Hair follicle dermal papilla cell (primary cell): ENCODE results near the gene RAB11FIP2. TPM values are rescaled to one million over a fixed set of nuclear protein-coding genes. Genes with fewer than 3 reads are reported as not detected.

Experiments used
- total RNA-seq: library from RNA; depleted of rRNA; stranded (reverse); fragments of >200 nt; gene quantifications from 2 replicates; pipeline ENCODE4 v1.2.3, GENCODE V29; 2012

RAB11FIP2 gene, protein sequence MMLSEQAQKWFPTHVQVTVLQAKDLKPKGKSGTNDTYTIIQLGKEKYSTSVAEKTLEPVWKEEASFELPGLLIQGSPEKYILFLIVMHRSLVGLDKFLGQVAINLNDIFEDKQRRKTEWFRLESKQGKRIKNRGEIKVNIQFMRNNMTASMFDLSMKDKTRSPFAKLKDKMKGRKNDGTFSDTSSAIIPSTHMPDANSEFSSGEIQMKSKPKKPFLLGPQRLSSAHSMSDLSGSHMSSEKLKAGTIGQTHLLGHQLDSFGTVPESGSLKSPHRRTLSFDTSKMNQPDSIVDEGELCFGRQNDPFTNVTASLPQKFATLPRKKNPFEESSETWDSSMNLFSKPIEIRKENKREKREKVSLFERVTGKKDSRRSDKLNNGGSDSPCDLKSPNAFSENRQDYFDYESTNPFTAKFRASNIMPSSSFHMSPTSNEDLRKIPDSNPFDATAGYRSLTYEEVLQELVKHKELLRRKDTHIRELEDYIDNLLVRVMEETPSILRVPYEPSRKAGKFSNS
- 33.3 and 45.8 TPM in 2 replicates for total RNA-seq

DNA sequence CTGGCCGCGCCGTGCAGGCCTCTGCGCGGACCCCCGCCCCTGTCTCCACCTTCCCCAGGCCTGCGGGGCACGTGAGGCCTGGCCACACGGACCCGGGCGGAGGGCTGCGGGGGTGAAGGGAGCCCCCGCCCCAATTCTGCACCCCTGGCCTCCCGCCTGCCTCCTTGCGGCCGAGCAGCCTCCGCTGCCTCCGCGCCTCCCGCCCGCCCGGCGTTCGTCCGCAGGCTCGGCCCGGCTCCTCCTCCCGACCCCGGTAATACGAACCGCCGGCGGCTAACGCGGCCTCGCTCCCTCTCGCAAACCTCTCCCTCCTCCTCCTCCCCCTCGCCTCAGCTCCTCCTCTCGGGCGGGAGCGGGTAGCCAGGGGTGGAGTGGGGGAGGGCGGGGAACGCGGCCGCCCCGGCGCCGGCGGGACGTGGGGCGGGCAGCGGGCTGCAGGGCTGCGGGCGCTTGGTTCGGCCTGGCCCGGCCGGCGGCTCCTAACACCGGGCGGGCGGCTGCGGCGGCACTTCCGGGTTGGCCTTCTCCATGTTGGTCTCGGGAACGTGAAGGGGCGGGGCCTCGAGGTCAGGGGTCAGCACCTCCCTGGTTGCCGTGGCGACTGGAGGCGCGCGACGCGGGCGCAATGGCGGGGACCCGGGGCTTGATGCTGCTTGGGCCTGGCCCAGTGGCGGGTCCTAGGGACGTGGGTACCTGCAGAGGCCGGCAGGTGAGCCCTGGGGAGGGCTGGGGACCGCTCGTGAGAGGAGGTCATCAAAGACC lies at the start of gene RAB11FIP2:
RAB11FIP2 (minus strand) TSS at position 547 of the 762 bp plus-strand sequence. CDS start 778 bp downstream, outside the sequence.

